ENCODE measurements around the gene FBLN5.
"Not testable (repeated sequence)": the region's sequence is repeated elsewhere in the genome, so short reads cannot be mapped to it uniquely, and the experiment has no call there.

FBLN5 gene

DNA sequence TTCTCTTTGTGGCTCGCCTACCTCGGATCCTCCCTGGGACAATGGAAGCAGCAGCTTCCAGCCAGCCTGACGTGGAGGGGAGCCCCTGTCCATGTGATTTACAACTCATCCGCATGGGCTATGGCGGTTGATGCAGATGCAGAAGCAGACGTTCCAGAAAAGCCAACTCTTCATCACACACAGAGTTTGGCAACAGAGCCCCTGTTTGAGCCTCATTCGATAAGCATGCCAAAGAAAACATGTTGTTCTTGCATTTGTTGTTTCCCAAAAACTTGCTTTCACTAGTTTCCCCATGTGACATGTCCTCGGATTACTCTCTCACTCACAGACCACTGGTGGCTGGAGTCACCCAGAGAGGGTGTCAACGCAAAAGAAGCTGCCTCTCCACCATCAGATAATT is 63.7 kb downstream of the FBLN5 start:
- no peaks in the 10 kb centered on the region for H3K36me3 ChIP-seq (ENCODE audit: insufficient read depth, low read length)
- no peaks in the 10 kb centered on the region for H3K4me1 ChIP-seq (ENCODE audit: insufficient read depth, low read length)
- no peak overlapping the region for H2AFZ ChIP-seq (ENCODE audit: low read depth, low read length)
- H3K4me3 ChIP-seq (ENCODE audit: low read length), result no peak overlapping the region
- H3K27me3 ChIP-seq (ENCODE audit: insufficient read depth, low read length), result no peaks in the 10 kb centered on the region
- no peaks in the 10 kb centered on the region for H3K9me3 ChIP-seq (ENCODE audit: low read length)

DNA sequence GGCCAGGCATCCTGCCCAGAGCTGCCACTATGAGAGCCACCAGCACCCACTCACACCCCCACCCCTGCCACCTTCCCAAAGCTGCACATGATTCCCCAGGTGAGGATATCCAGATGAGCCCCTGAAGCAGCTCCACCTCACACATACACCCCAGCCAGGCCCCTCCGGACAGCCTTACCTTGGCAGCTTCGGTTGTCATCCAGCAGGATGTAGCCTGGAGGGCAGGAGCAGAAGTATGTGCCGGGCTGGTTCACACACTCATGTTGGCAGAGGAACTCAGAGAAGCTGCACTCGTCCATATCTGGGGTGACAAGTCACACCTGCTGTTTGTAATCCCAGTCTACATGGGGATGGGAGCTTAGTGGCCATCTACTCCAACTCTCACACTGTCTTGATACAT is 64.7 kb downstream of the FBLN5 start:
- Histone ChIP-seq H3K4me1 (ENCODE audit: insufficient read depth, low read length) (no peaks in the 10 kb centered on the region), H3K9me3 (ENCODE audit: low read length) (no peaks in the 10 kb centered on the region), H3K36me3 (ENCODE audit: insufficient read depth, low read length) (no peaks in the 10 kb centered on the region), H2AFZ (ENCODE audit: low read depth, low read length) (no peak overlapping the region), H3K27me3 (ENCODE audit: insufficient read depth, low read length) (no peaks in the 10 kb centered on the region), H3K4me3 (ENCODE audit: low read length) (no peak overlapping the region)

DNA sequence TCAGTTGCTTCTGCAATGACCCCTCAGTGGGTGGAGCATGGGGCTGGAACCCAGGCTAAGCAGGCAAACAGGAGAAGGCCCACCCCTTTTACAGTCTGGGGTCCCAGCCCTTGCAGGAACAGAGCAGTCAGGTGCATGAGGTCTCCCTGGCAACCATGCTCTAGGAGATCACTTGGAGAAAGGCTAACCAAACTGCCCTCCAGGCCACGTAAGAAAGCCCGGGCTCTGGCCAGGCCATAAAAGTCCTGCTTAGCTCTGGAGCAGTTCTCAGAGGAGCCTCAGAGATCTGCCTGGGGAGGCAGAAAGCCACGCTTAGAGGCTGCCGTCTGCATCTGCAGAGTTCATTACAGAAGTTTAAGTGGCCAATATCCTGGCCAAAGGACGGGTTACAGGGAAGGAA is 65.1 kb downstream of the FBLN5 start:
- no peaks in the 10 kb centered on the region for H3K27me3 ChIP-seq (ENCODE audit: insufficient read depth, low read length)
- H3K4me1 ChIP-seq (ENCODE audit: insufficient read depth, low read length), result no peaks in the 10 kb centered on the region
- H3K4me3 ChIP-seq (ENCODE audit: low read length), result no peak overlapping the region
- H2AFZ ChIP-seq (ENCODE audit: low read depth, low read length), result no peak overlapping the region
- no peaks in the 10 kb centered on the region for H3K9me3 ChIP-seq (ENCODE audit: low read length)
- no peaks in the 10 kb centered on the region for H3K36me3 ChIP-seq (ENCODE audit: insufficient read depth, low read length)

DNA sequence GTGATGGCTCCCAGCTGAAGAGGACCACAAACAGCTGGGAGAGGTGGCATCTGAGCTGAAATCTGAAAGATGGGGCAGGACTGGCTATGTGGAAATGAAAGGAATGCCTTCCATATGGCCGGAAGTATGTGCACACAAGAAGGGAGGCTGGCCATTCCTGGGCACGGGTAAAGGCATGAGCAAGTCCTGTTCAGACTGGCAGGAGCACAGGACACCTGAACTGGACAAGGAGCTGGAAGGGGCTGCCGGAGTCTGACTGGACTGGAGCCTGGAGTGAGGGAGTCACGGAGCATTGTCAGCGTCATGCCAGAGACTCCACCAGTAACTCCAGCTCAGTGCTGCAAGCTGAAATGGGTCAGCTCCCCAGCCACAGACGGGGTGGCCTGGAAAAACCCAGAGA is 68.3 kb downstream of the FBLN5 start:
- no peaks in the 10 kb centered on the region for H3K9me3 ChIP-seq (ENCODE audit: low read length)
- H3K36me3 ChIP-seq (ENCODE audit: insufficient read depth, low read length), result no peaks in the 10 kb centered on the region
- no peak overlapping the region for H2AFZ ChIP-seq (ENCODE audit: low read depth, low read length)
- H3K27me3 ChIP-seq (ENCODE audit: insufficient read depth, low read length), result no peaks in the 10 kb centered on the region
- H3K4me3 ChIP-seq (ENCODE audit: low read length), result no peak overlapping the region
- H3K4me1 ChIP-seq (ENCODE audit: insufficient read depth, low read length), result no peaks in the 10 kb centered on the region

DNA sequence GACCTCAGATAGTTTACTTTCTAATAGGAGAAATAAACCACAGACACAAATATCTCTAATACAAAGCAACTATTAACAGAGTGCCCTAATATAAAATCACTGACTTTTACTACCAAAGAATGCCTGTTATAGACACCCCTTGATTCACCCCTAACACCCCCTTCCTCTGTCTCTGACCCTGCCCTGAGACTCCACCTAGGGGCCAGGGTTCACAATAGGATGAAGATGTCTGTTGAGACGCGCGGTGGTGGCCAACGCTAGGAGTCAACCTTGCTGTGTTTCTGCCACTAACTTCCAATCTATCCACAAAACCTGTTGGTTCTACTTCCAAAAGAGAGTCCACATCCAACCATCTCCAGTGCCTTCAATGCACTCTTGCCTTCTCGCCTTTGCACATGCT is 69.2 kb downstream of the FBLN5 start:
- no peak overlapping the region for H2AFZ ChIP-seq (ENCODE audit: low read depth, low read length)
- no peaks in the 10 kb centered on the region for H3K36me3 ChIP-seq (ENCODE audit: insufficient read depth, low read length)
- no peaks in the 10 kb centered on the region for H3K4me1 ChIP-seq (ENCODE audit: insufficient read depth, low read length)
- no peak overlapping the region for H3K4me3 ChIP-seq (ENCODE audit: low read length)
- H3K9me3 ChIP-seq (ENCODE audit: low read length), result no peaks in the 10 kb centered on the region
- no peaks in the 10 kb centered on the region for H3K27me3 ChIP-seq (ENCODE audit: insufficient read depth, low read length)

DNA sequence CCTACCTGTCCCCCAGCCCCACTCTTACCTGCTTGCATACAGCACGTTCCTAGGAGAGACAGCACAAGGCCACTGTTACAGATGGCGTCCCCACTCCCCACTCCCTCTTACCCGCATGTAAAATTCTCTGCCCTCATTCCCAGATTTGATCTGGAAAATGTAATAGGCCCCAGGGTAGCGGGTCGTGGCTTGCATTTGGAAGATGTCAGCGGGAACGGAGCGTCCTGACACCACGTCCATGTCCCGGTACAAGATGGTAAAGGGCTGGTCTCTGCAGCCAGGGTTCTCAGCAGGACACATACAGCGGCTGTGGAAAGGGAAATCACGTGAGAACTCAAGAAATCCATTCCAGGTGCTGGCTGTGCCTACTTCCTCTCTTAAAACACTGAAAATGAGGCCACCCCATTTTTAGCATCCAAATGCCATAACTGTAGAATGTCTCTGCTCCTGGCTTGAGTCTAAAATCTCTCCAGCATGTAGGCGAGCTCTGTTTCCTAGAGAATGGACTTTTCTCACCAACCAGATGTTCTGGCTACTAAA is 70.0 kb downstream of the FBLN5 start:
- Histone ChIP-seq H3K36me3 (ENCODE audit: insufficient read depth, low read length) (no peaks in the 10 kb centered on the region), H2AFZ (ENCODE audit: low read depth, low read length) (no peak overlapping the region), H3K4me3 (ENCODE audit: low read length) (no peak overlapping the region), H3K4me1 (ENCODE audit: insufficient read depth, low read length) (no peaks in the 10 kb centered on the region), H3K27me3 (ENCODE audit: insufficient read depth, low read length) (no peaks in the 10 kb centered on the region), H3K9me3 (ENCODE audit: low read length) (no peaks in the 10 kb centered on the region)

DNA sequence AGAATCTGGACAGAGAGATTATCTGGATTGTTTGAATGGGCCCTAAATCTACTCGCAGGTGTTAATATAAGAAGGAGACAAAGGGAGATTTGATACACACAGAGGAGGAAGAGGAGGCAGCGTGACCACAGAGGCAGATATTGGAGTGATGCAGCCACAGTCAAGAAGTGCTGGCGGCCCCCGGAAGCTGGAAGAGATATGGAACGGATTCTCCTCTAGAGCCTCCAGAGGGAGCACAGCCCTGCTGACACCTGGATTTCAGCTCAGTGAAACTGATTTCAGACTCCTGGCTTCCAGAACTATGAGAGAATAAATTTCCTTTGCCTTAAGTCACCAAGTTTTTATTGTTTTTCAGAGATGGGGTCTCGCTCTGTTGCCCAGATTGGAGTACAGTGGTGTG is 71.0 kb downstream of the FBLN5 start:
- H3K36me3 ChIP-seq (ENCODE audit: insufficient read depth, low read length), result no peaks in the 10 kb centered on the region
- H2AFZ ChIP-seq (ENCODE audit: low read depth, low read length), result no peak overlapping the region
- H3K9me3 ChIP-seq (ENCODE audit: low read length), result no peaks in the 10 kb centered on the region
- no peak overlapping the region for H3K4me3 ChIP-seq (ENCODE audit: low read length)
- no peaks in the 10 kb centered on the region for H3K4me1 ChIP-seq (ENCODE audit: insufficient read depth, low read length)
- H3K27me3 ChIP-seq (ENCODE audit: insufficient read depth, low read length), result no peaks in the 10 kb centered on the region

DNA sequence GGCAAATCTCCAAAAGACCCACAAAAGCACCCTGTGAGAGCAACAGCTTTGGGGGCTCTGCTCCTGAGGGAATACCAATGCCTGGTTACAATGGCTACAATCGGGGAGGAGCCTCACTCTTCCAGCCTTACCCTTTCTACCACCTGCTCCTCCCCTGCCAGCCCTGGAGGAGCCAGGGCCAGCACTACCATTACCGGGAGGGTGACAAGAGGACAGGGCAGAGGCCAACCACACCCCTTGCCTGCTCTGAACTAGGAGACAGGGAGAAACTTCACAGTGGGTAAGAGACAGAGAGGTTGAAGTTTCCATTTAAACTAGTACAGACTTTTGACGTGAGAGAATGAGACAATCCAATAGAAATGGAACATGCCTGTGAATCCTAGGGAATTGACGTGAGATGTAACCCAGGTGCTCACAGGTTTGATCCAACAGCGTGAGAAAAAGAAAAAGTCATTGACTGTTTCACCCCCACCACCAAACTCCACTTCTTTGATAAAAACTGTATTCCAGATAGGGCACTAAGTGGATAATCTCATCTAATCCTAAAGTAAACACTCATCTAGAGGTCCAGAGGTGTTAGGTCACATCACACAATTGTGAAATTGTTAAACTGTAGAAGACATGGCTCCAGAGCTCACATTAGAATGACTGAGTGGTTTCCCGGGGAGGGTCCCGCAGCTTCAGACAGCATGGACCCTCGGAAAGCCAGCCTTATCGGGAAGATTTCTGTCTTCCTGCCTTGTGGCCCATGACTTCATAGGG is 71.8 kb downstream of the FBLN5 start:
- no peak overlapping the region for H3K4me3 ChIP-seq (ENCODE audit: low read length)
- H2AFZ ChIP-seq (ENCODE audit: low read depth, low read length), result no peak overlapping the region
- no peaks in the 10 kb centered on the region for H3K36me3 ChIP-seq (ENCODE audit: insufficient read depth, low read length)
- no peaks in the 10 kb centered on the region for H3K4me1 ChIP-seq (ENCODE audit: insufficient read depth, low read length)
- H3K27me3 ChIP-seq (ENCODE audit: insufficient read depth, low read length), result no peaks in the 10 kb centered on the region
- H3K9me3 ChIP-seq (ENCODE audit: low read length), result no peaks in the 10 kb centered on the region

DNA sequence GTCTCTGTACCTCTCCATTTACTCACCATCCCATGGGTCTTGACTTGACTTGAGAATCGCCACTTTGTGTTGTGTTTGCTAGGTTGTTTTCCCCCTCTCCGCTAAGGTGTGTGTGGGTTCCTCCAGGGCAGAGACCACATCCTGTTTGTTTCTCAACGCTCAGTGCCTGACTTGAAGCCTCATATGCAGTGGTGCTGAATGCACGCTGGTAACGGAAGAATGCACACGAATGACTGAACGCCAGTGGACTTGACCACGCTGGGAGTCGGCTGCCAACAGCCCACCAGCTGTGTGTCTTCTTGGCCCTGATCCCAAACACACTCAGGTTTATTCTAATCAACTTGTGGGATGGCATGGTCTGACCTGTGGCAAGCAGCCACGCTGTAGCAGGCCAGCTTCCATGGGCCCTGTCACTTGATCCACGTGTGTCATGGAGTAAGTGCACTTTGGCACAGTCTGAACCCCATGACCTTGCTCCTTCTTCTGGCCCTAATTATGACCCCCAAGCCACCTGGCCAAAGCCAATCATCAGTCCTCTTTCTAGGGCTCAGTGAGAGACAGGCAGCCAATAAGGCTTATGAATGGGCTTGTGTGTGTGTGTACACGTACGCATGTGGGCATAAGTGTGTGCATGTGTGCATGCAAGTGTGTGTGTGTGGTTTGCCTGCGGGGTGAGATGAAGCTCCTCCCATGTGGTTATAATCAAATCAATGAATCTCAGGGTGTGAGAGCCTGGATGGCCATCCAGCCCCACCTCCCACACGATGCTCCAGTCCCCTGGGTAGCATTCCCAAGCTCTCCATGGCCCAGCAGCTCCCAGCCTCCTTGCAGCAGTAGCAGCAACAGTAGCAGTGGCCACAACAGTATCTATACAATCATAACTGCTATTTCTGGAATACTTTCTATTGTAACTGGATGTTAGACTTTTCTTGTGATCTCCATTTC is 73.8 kb downstream of the FBLN5 start:
- Histone ChIP-seq H3K4me3 (ENCODE audit: low read length) (no peak overlapping the region), H3K27me3 (ENCODE audit: insufficient read depth, low read length) (no peaks in the 10 kb centered on the region), H2AFZ (ENCODE audit: low read depth, low read length) (no peak overlapping the region), H3K4me1 (ENCODE audit: insufficient read depth, low read length) (no peaks in the 10 kb centered on the region), H3K36me3 (ENCODE audit: insufficient read depth, low read length) (no peaks in the 10 kb centered on the region), H3K9me3 (ENCODE audit: low read length) (no peaks in the 10 kb centered on the region)

DNA sequence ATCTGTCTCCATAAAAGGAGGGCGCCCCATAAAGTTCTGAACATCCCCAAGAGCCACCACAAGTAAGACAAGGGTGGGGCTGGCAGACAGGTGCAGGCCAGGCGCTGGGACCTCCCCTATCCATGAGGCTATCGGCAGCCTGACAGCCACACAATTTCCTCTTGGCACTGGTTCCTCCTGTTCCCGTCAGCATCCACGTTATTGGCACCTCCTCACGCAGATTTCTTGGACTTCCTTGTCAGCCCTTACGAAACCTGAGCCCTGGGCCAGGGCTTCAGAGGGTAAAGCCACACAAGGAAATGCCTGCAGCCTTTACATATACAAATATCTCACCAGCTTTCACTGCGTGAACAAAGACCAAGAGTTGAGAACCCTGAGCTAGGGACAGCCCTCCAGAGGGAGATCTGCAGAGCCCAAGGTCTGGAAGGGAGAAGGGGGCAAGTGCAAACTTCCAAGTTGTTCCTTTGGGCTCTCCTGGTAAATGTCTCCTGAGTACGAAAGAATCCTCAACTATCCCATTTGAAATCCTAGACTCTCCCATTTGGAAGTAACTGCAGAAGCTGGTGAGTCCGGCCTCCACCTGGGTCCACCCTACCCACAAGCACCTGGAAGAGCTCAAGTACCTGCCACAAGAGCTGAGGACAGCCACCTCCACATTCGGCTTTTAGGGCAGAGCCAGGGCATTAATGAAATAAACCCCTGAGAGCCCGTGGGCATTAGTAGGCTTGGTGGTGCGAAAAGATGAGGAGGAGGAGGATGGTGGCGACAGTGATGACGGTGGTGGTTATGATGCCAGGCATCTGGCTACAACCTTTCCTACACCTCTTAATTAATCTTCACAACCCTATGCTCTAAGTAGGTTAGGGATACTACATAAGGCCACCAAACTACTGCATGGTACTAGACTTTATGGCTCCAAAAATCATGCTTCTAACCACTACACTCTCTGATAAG is 74.7 kb downstream of the FBLN5 start:
- Histone ChIP-seq H3K4me3 (ENCODE audit: low read length) (no peak overlapping the region), H3K27me3 (ENCODE audit: insufficient read depth, low read length) (no peaks in the 10 kb centered on the region), H3K36me3 (ENCODE audit: insufficient read depth, low read length) (no peaks in the 10 kb centered on the region), H3K9me3 (ENCODE audit: low read length) (no peaks in the 10 kb centered on the region), H3K4me1 (ENCODE audit: insufficient read depth, low read length) (no peaks in the 10 kb centered on the region), H2AFZ (ENCODE audit: low read depth, low read length) (no peak overlapping the region)

DNA sequence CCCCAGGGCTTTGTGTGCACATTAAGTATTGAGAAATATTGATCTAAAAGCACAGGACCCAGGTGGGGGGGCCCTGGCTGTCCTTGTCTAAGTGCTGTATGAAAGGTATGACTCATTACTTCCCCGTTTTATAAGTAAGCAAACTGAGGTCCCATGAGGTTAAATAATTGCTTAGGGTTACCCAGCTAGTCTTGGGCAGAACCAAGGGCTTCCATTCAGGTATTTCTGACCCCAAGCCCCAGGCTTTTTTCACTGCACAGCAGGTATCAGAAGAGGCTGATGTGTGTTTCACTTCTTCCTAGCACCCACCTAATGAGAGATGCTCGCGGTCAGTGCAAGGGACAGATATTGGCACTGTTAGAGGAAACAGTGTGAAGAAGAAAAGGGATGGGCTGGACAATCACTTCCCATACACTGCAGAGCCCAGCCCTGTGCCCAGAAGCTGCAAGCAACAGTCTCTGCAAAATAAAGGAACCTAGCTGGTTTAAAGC is 75.4 kb downstream of the FBLN5 start:
- H3K4me3 ChIP-seq (ENCODE audit: low read length), result no peak overlapping the region
- no peaks in the 10 kb centered on the region for H3K9me3 ChIP-seq (ENCODE audit: low read length)
- no peak overlapping the region for H2AFZ ChIP-seq (ENCODE audit: low read depth, low read length)
- H3K27me3 ChIP-seq (ENCODE audit: insufficient read depth, low read length), result no peaks in the 10 kb centered on the region
- no peaks in the 10 kb centered on the region for H3K36me3 ChIP-seq (ENCODE audit: insufficient read depth, low read length)
- no peaks in the 10 kb centered on the region for H3K4me1 ChIP-seq (ENCODE audit: insufficient read depth, low read length)

DNA sequence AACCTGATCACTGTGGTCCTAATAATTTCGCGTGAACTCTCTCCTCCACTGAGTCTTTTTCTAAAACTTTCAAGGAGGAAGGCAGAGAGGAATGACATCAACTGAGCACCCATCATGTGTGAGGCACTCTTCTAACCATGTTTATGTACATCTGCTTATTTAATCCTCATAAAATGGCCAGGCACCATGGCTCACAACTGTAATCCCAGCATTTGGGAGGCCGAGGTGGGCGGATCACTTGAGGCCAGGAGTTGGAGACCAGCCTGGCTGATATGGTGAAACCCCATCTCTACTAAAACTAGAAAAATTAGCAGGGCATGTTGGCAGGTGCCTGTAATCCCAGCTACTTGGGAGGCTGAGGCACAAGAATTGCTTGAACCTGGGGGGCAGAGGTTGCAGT is 76.1 kb downstream of the FBLN5 start:
- H3K4me3 ChIP-seq (ENCODE audit: low read length), result not testable (repeated sequence)

More for the DNA sequence above, 76.1 kb downstream of the FBLN5 start:
- H2AFZ ChIP-seq (ENCODE audit: low read depth, low read length); H3K36me3 ChIP-seq (ENCODE audit: insufficient read depth, low read length); H3K9me3 ChIP-seq (ENCODE audit: low read length); H3K4me1 ChIP-seq (ENCODE audit: insufficient read depth, low read length); H3K27me3 ChIP-seq (ENCODE audit: insufficient read depth, low read length): not testable (repeated sequence)
